H1 (cell line): ENCODE measurements around the gene FKBP2. TPM values are rescaled to one million over a fixed set of nuclear protein-coding genes. Genes with fewer than 3 reads are reported as not detected.

Source experiments
- CTCF ChIA-PET: fragments of 300-600 bp; sonication (Branson Sonifier 250); formaldehyde crosslinking; loops from one replicate; lab custom pipeline; 2021; ENCODE audit not compliant: partially characterized antibody; lab: Charles Lee
- POLR2A ChIA-PET: fragments of 300-600 bp; sonication (Branson Sonifier 250); formaldehyde crosslinking; loops from one replicate; lab custom pipeline; 2021; ENCODE audit warnings: inconsistent platforms; ENCODE audit not compliant: partially characterized antibody; lab: Charles Lee
- DNase-seq, 2 experiments: peaks; one replicate each; pipeline versions ENCODE4 v3.0.0 to v3.0.0-alpha.2; 2010 to 2022; ENCODE audit warnings: low spot score in 2 of 2, low read depth in 1 of 2, mixed read lengths in 1 of 2
- FAIRE-seq: peaks from 2 replicates; lab custom pipeline; 2011; peaks lifted over from hg19 to GRCh38; lab: Jason Lieb, UNC
- H2AFZ ChIP-seq: 2 replicates; pipeline ENCODE4 v1.8.1; 2012; ENCODE audit warnings: low read length, inconsistent platforms
- H2AK5ac ChIP-seq: 2 replicates; pipeline ENCODE4 v1.6.1; 2013; ENCODE audit warnings: low read depth, low read length
- H2BK120ac ChIP-seq: replicated peaks from 2 replicates; pipeline ENCODE3; 2013; ENCODE audit warnings: low read depth, low read length, inconsistent platforms
- H2BK12ac ChIP-seq: 2 replicates; pipeline ENCODE4 v1.6.1; 2013; ENCODE audit warnings: low read depth, low read length
- H2BK15ac ChIP-seq: 2 replicates; pipeline ENCODE4 v1.6.1; 2013; ENCODE audit warnings: low read length
- H2BK20ac ChIP-seq: 2 replicates; pipeline ENCODE4 v1.6.1; 2013; ENCODE audit warnings: low read length
- H2BK5ac ChIP-seq: 2 replicates; pipeline ENCODE4 v1.6.1; 2013; ENCODE audit warnings: low read depth, low read length
- H3K14ac ChIP-seq: 2 replicates; pipeline ENCODE4 v1.6.1; 2013; ENCODE audit warnings: inconsistent platforms; ENCODE audit not compliant: insufficient read length
- H3K18ac ChIP-seq: 2 replicates; pipeline ENCODE4 v1.6.1; 2013; ENCODE audit warnings: low read length; ENCODE audit errors: extremely low read depth
- H3K23ac ChIP-seq: 2 replicates; pipeline ENCODE4 v1.6.1; 2013; ENCODE audit warnings: inconsistent platforms; ENCODE audit not compliant: insufficient read length
- H3K23me2 ChIP-seq: 2 replicates; pipeline ENCODE4 v1.6.1; 2013; ENCODE audit warnings: low read depth, low read length
- H3K27ac ChIP-seq: 2 replicates; pipeline ENCODE4 v1.6.1; 2011; ENCODE audit warnings: low read depth, low read length, inconsistent platforms
- H3K27me3 ChIP-seq, 4 experiments: replicated peaks in 1 of 4; 1 replicate in 1 of 4; 2 replicates in 3 of 4; pipeline versions ENCODE4 v1.6.1 to v1.8.1; 2011 to 2013; ENCODE audit warnings: low read length in 3 of 4, mild to moderate bottlenecking in 3 of 4, inconsistent platforms in 2 of 4, mixed read lengths in 2 of 4, moderate library complexity in 1 of 4; ENCODE audit not compliant: control insufficient read depth in 3 of 4, insufficient read depth in 3 of 4; ENCODE audit errors: extremely low read depth in 1 of 4
- H3K36me3 ChIP-seq, 4 experiments: 2 replicates each; pipeline versions ENCODE4 v1.6.1 to v1.8.1; 2011 to 2013; ENCODE audit warnings: mild to moderate bottlenecking in 4 of 4, low read length in 3 of 4, moderate library complexity in 2 of 4, control low read depth in 1 of 4, inconsistent platforms in 1 of 4; ENCODE audit not compliant: insufficient read depth in 4 of 4, control insufficient read depth in 2 of 4
- H3K4ac ChIP-seq: replicated peaks from 2 replicates; pipeline ENCODE3; 2013; ENCODE audit warnings: low read length, low read depth, mixed read lengths, inconsistent platforms; ENCODE audit not compliant: insufficient read length
- H3K4me1 ChIP-seq, 4 experiments: replicated peaks in 1 of 4; 1 replicate in 1 of 4; 2 replicates in 3 of 4; pipeline versions ENCODE4 v1.6.1 to v1.8.1; 2011 to 2013; ENCODE audit warnings: low read length in 3 of 4, inconsistent platforms in 2 of 4, mixed read lengths in 1 of 4; ENCODE audit not compliant: insufficient read depth in 4 of 4, control insufficient read depth in 3 of 4
- H3K4me2 ChIP-seq, 2 experiments: 2 replicates each; pipeline versions ENCODE4 v1.6.1 to v1.8.1; 2011 to 2013; ENCODE audit warnings: low read depth in 2 of 2, low read length in 2 of 2, control low read depth in 1 of 2, inconsistent platforms in 1 of 2, mild to moderate bottlenecking in 1 of 2; ENCODE audit not compliant: insufficient read depth in 1 of 2
- H3K4me3 ChIP-seq, 4 experiments: fragments of 200-600, 300-600 bp in 1 of 4; sonication (generic), shearing (Covaris generic), sonication (Bioruptor Twin) in 1 of 4; 2 replicates each; pipeline versions ENCODE4 v1.5.1 to v1.8.1; 2011 to 2016; ENCODE audit warnings: low read length in 4 of 4, low read depth in 3 of 4, control low read depth in 2 of 4, inconsistent platforms in 2 of 4, mild to moderate bottlenecking in 2 of 4, mixed read lengths in 1 of 4, moderate library complexity in 1 of 4; ENCODE audit not compliant: insufficient read depth in 2 of 4; ENCODE audit errors: extremely low read depth in 1 of 4
- H3K56ac ChIP-seq: replicated peaks from 2 replicates; pipeline ENCODE3; 2013; ENCODE audit warnings: low read depth, mild to moderate bottlenecking, mixed read lengths, low read length, inconsistent platforms; ENCODE audit not compliant: insufficient read length
- H3K79me1 ChIP-seq: 2 replicates; pipeline ENCODE4 v1.6.1; 2013; ENCODE audit warnings: low read depth, low read length, control low read depth
- H3K79me2 ChIP-seq, 2 experiments: 2 replicates each; pipeline versions ENCODE4 v1.6.1 to v1.8.1; 2012 to 2013; ENCODE audit warnings: low read length in 2 of 2, mild to moderate bottlenecking in 2 of 2, inconsistent platforms in 1 of 2; ENCODE audit not compliant: insufficient read depth in 2 of 2, control insufficient read depth in 1 of 2
- H3K9ac ChIP-seq, 4 experiments: replicated peaks in 1 of 4; 1 replicate in 1 of 4; 2 replicates in 3 of 4; pipeline versions ENCODE4 v1.6.1 to v1.8.1; 2011 to 2013; ENCODE audit warnings: low read depth in 3 of 4, low read length in 3 of 4, control low read depth in 2 of 4, mild to moderate bottlenecking in 2 of 4, moderate library complexity in 2 of 4, inconsistent platforms in 1 of 4; ENCODE audit errors: extremely low read depth in 1 of 4
- H3K9me3 ChIP-seq, 2 experiments: 2 replicates each; pipeline versions ENCODE4 v1.6.1 to v1.8.1; 2012 to 2013; ENCODE audit warnings: mild to moderate bottlenecking in 2 of 2, moderate library complexity in 2 of 2, control low read depth in 1 of 2, inconsistent platforms in 1 of 2, low read depth in 1 of 2, low read length in 1 of 2, mixed read lengths in 1 of 2; ENCODE audit not compliant: insufficient read depth in 2 of 2
- H4K20me1 ChIP-seq, 2 experiments: replicated peaks in 1 of 2; 2 replicates each; pipeline versions ENCODE3 to v1.8.1; 2011 to 2013; ENCODE audit warnings: inconsistent platforms in 2 of 2, low read length in 2 of 2, mild to moderate bottlenecking in 1 of 2; ENCODE audit not compliant: insufficient read depth in 2 of 2, control insufficient read depth in 1 of 2
- H4K5ac ChIP-seq: 2 replicates; pipeline ENCODE4 v1.6.1; 2013; ENCODE audit warnings: low read length, low read depth, mixed read lengths, inconsistent platforms; ENCODE audit not compliant: insufficient read length
- H4K8ac ChIP-seq: 2 replicates; pipeline ENCODE4 v1.8.0; 2013; ENCODE audit warnings: mild to moderate bottlenecking, moderate library complexity, low read length, inconsistent platforms; ENCODE audit not compliant: insufficient read depth; ENCODE audit errors: extremely low read depth
- H4K91ac ChIP-seq: replicated peaks from 2 replicates; pipeline ENCODE3; 2013; ENCODE audit warnings: low read length, mixed read lengths, inconsistent platforms; ENCODE audit not compliant: insufficient read length
- CTCF ChIP-seq, 3 experiments: IDR thresholded peaks; 1 replicate in 2 of 3; 2 replicates in 1 of 3; pipeline versions ENCODE4 v1.5.1 to v1.6.1; 2011; ENCODE audit warnings: low read length in 3 of 3, mild to moderate bottlenecking in 3 of 3, inconsistent platforms in 2 of 3, low read depth in 1 of 3, moderate library complexity in 1 of 3; ENCODE audit not compliant: insufficient read depth in 1 of 3; ENCODE audit errors: control extremely low read depth in 1 of 3
- EZH2 ChIP-seq: fragments of 200-600 bp; sonication (generic); IDR thresholded peaks from 2 replicates; pipeline ENCODE4 v1.7.1; 2012; ENCODE audit warnings: low read depth, mild to moderate bottlenecking, moderate library complexity, low read length, inconsistent platforms; ENCODE audit not compliant: severe bottlenecking
- GABPA ChIP-seq: IDR thresholded peaks from 2 replicates; pipeline ENCODE4 v1.6.1; 2011; ENCODE audit warnings: mild to moderate bottlenecking, low read length, moderate library complexity, borderline replicate concordance; ENCODE audit not compliant: insufficient read depth
- RAD21 ChIP-seq, 2 experiments: IDR thresholded peaks in 1 of 2; conservative IDR thresholded peaks in 1 of 2; 2 replicates each; pipeline ENCODE4 v1.6.1; 2011; ENCODE audit warnings: low read depth in 2 of 2, low read length in 2 of 2, improper control_type of control experiment in 1 of 2, inconsistent platforms in 1 of 2, mild to moderate bottlenecking in 1 of 2, moderate library complexity in 1 of 2
- WGBS, 2 experiments: shearing (Covaris generic) in 1 of 2; methylation state at CpG; one replicate each; pipeline versions ENCODE4 v1.1.6 to v1.1.7; 2013 to 2015; ENCODE audit warnings: low lambda C conversion rate in 2 of 2, mixed read lengths in 2 of 2, inconsistent platforms in 1 of 2, low coverage in 1 of 2, missing lambda C conversion rate in 1 of 2; ENCODE audit not compliant: insufficient replicate concordance in 2 of 2, insufficient coverage in 1 of 2, insufficient read length in 1 of 2; ENCODE audit errors: extremely low coverage in 1 of 2, missing lambda C conversion rate in 1 of 2; 5-methylcytosine and 5-hydroxymethylcytosine counted together
- polyA plus RNA-seq, 7 experiments: library from polyadenylated mRNA; depleted of rRNA in 3 of 7; stranded (reverse) in 5 of 7; unstranded in 2 of 7; fragments of >200 nt in 5 of 7; fragments of 200-250 nt in 2 of 7; gene quantifications; 1 replicate in 5 of 7; 2 replicates in 1 of 7; 4 replicates in 1 of 7; pipeline versions ENCODE4 v1.2.1 to v1.2.3, GENCODE V29; 2011 to 2013; ENCODE audit warnings: missing spikeins in 2 of 7, mixed read lengths in 2 of 7
- total RNA-seq: library from RNA; stranded (reverse); fragmentation: NEBNext Ultra II Directional; extraction: Animal tissue kit (Norgen Biotek cat#: 25700); gene quantifications from 2 replicates; pipeline ENCODE4 v1.2.1, GENCODE V29; 2021

FKBP2 gene
- total and polyA plus RNA-seq, 2 of the 8 experiments (the other 6 are each of a cell fraction or from before 2014, with no cell fraction given), result 41.7 to 52.5 TPM

GRCh38 chr11:64230985-64231365, 9.9 kb upstream of the FKBP2 start:
- Histone ChIP-seq H4K91ac (no peak overlapping the region), H3K14ac (no peak overlapping the region), H3K9me3 (no peaks in the 10 kb centered on the region), H3K23me2 (peaks cover 19% of the 10 kb centered on the region), H2BK5ac (peak overlapping the region; percentile 9; the same call in 1 of the 2 replicates), H3K23ac (no peak overlapping the region), H3K79me1 (no peaks in the 10 kb centered on the region; the same call in 1 of the 2 replicates), H3K4ac (no peak overlapping the region), H4K20me1 (peaks cover 0 to 6% of the 10 kb centered on the region in 2 experiments), H2AFZ (peak overlapping the region; percentile 26; the same call in 1 of the 2 replicates), H3K4me1 (peaks cover 0 to 31% (median 13%) of the 10 kb centered on the region in 4 experiments; a peak in 6 of 7 replicates), H3K4me3 (peak overlapping the region; percentile 70 to 80 (median 76)), H3K18ac (no peak overlapping the region), H3K27ac (no peak overlapping the region)
- POLR2A ChIA-PET, result interaction anchor here (0.9 to 11.9 kb wide), 6 partner anchors 16 to 194 kb away, joined by 3 to 190 read pairs (median 3); partner anchors contain the start of genes FKBP2, PLCB3 and PPP1R14B
- no peak for DNase-seq
- 11% methylated on average over 8 of the region's 8 CpGs; no CpG with 5 or more reads in 1 of the 2 experiments for WGBS, 2 experiments
- TF ChIP-seq GABPA (no peak), CTCF (IDR thresholded peaks at IDR 0.05; ENCODE audit: control extremely low read depth in 1 of 3, insufficient read depth in 1 of 3, low read depth in 1 of 3, low read length in 3 of 3) (no peak), RAD21 (IDR thresholded peaks at IDR 0.05 in 1 of 2, conservative IDR thresholded peaks at IDR 0.05 in 1 of 2; ENCODE audit: low read depth in 2 of 2, low read length in 2 of 2) (no peak), EZH2 (no peak)
- TF ChIP-seq, all 59 proteins: peak for 0
- Histone ChIP-seq H4K5ac (no peak overlapping the region), H2BK15ac (no peak overlapping the region), H3K79me2 (no peaks in the 10 kb centered on the region), H3K9ac (peak overlapping the region in 2 of 4 experiments; percentile 38 to 44; a peak in 4 of 7 replicates), H3K36me3 (no peaks in the 10 kb centered on the region), H2BK20ac (no peak overlapping the region), H3K27me3 (peaks cover 0 to 12% (median 6%) of the 10 kb centered on the region in 4 experiments; a peak in 4 of 7 replicates), H3K56ac (no peak overlapping the region), H2BK12ac (no peak overlapping the region), H2AK5ac (no peak overlapping the region), H3K4me2 (peak overlapping the region; percentile 87 to 97), H2BK120ac (no peak overlapping the region), H4K8ac (no peak overlapping the region)
- CTCF ChIA-PET, result interaction anchor here (0.6 to 8.6 kb wide), 4 partner anchors 20 to 53 kb away, joined by 3 to 51 read pairs (median 14); partner anchors contain the start of genes BAD, FERMT3 and PLCB3
- FAIRE-seq, result no peak
